Measurements from ENCODE around the gene TANC1. TPM values are rescaled to one million over a fixed set of nuclear protein-coding genes. Genes with fewer than 3 reads are reported as not detected.
A peak's percentile ranks its signal among the peaks of the same experiment; 100 is the strongest.
"Not testable (repeated sequence)": the region's sequence is repeated elsewhere in the genome, so short reads cannot be mapped to it uniquely, and the experiment has no call there.

Gene TANC1
- polyA plus RNA-seq, 1 donor from 2014 or later, result 0.37 TPM

DNA sequence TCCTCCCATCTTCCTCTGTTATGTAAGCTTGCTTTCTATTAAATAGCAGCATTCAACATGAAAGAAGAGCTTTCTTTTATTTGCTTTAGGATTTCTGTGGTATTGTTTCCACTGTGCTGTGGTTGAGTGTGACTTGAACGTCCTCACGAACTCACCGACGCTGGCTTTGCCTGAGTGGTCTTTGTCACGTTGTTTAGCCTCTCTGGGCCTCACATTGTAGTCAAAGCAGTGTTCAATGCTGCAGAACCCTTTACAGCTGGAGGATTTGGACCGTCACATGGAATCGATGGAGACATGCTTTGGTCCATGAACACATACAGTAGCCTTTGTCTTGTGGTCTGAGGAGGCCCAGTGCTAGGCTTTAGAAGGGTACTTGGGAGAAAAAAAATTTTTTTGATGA, 66.3 kb downstream of the TANC1 start:
- Histone ChIP-seq H3K4me2 (ENCODE audit: low read length) (no peak overlapping the region), H3K27ac (ENCODE audit: low read length) (no peak overlapping the region), H3F3A (ENCODE audit: insufficient read depth, low read length, poor library complexity, severe bottlenecking) (no peaks in the 10 kb centered on the region), H3K27me3 (ENCODE audit: insufficient read depth, low read depth, low read length) (no peaks in the 10 kb centered on the region), H3K79me2 (replicated peaks; ENCODE audit: insufficient read depth, low read length) (no peaks in the 10 kb centered on the region), H3K36me3 (ENCODE audit: insufficient read depth, low read length) (no peaks in the 10 kb centered on the region), H3K9me3 (ENCODE audit: low read length) (no peaks in the 10 kb centered on the region), H3K4me3 (ENCODE audit: low read length) (no peak overlapping the region), H2AFZ (ENCODE audit: low read depth, low read length) (no peak overlapping the region), H3K9me2 (ENCODE audit: insufficient read depth, low read length) (no peaks in the 10 kb centered on the region), H4K20me1 (ENCODE audit: insufficient read depth) (no peaks in the 10 kb centered on the region), H3K9ac (ENCODE audit: low read length) (no peak overlapping the region)
- TF ChIP-seq EP300 (conservative IDR thresholded peaks at IDR 0.05; ENCODE audit: poor library complexity, severe bottlenecking) (no peak), TAF1 (IDR thresholded peaks at IDR 0.05; ENCODE audit: low read depth) (no peak), RAD21 (conservative IDR thresholded peaks at IDR 0.05) (no peak), REST (IDR thresholded peaks at IDR 0.05; ENCODE audit: borderline replicate concordance) (no peak), SMC3 (conservative IDR thresholded peaks at IDR 0.05; ENCODE audit: poor library complexity) (no peak), EZH2 (IDR thresholded peaks at IDR 0.05; ENCODE audit: borderline replicate concordance, insufficient read depth, low read length, poor library complexity, severe bottlenecking) (no peak), POLR2AphosphoS5 (IDR thresholded peaks at IDR 0.05) (no peak), MXI1 (conservative IDR thresholded peaks at IDR 0.05; ENCODE audit: poor library complexity, severe bottlenecking) (no peak), CTCF (IDR thresholded peaks at IDR 0.05; ENCODE audit: poor library complexity, severe bottlenecking) (no peak)

DNA sequence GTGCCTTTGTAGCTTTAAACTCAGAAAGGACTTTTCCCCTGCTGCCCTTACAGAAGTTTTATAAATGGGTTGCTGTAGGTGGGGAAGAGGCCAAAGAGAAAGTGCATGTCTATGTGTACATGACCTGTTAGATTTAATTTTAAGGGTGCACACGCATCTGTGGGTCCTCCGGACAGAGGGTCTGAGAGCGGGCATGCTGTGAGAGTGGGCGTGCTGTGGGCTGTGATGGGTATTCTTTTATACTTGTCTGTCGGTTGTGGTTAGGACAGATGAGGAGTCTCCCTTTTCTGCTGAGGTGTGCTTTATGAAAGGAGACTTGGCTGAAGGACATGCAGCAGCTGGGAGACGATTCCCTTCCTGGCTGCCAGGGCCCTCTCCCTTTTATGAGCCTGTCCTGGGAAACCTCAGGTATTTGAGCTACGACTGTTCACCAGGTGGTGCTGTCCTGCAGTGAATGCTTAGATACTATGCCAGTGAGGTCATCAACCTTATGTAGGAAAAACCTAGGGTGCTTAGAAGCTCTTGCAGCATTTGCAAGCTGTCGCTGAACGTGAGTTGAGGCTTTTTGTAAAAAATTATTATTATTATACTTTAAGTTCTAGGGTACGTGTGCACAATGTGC, 67.5 kb downstream of the TANC1 start:
- H3K36me3 ChIP-seq (ENCODE audit: insufficient read depth, low read length), result no peaks in the 10 kb centered on the region
- H3K79me2 ChIP-seq (replicated peaks; ENCODE audit: insufficient read depth, low read length), result no peaks in the 10 kb centered on the region
- no peaks in the 10 kb centered on the region for H3F3A ChIP-seq (ENCODE audit: insufficient read depth, low read length, poor library complexity, severe bottlenecking)
- H4K20me1 ChIP-seq (ENCODE audit: insufficient read depth), result no peaks in the 10 kb centered on the region
- H3K27ac ChIP-seq (ENCODE audit: low read length), result no peak overlapping the region
- TF ChIP-seq POLR2AphosphoS5 (IDR thresholded peaks at IDR 0.05) (no peak), RAD21 (conservative IDR thresholded peaks at IDR 0.05) (peak; percentile 38), MXI1 (conservative IDR thresholded peaks at IDR 0.05; ENCODE audit: poor library complexity, severe bottlenecking) (no peak), REST (IDR thresholded peaks at IDR 0.05; ENCODE audit: borderline replicate concordance) (no peak), SMC3 (conservative IDR thresholded peaks at IDR 0.05; ENCODE audit: poor library complexity) (peak; percentile 44), CTCF (IDR thresholded peaks at IDR 0.05; ENCODE audit: poor library complexity, severe bottlenecking) (peak; percentile 27), EZH2 (IDR thresholded peaks at IDR 0.05; ENCODE audit: borderline replicate concordance, insufficient read depth, low read length, poor library complexity, severe bottlenecking) (no peak)
- no peak overlapping the region for H2AFZ ChIP-seq (ENCODE audit: low read depth, low read length)
- H3K4me2 ChIP-seq (ENCODE audit: low read length), result no peak overlapping the region
- no peaks in the 10 kb centered on the region for H3K9me2 ChIP-seq (ENCODE audit: insufficient read depth, low read length)
- H3K27me3 ChIP-seq (ENCODE audit: insufficient read depth, low read depth, low read length), result no peaks in the 10 kb centered on the region
- no peaks in the 10 kb centered on the region for H3K9me3 ChIP-seq (ENCODE audit: low read length)
- H3K9ac ChIP-seq (ENCODE audit: low read length), result no peak overlapping the region
- H3K4me3 ChIP-seq (ENCODE audit: low read length), result no peak overlapping the region

DNA sequence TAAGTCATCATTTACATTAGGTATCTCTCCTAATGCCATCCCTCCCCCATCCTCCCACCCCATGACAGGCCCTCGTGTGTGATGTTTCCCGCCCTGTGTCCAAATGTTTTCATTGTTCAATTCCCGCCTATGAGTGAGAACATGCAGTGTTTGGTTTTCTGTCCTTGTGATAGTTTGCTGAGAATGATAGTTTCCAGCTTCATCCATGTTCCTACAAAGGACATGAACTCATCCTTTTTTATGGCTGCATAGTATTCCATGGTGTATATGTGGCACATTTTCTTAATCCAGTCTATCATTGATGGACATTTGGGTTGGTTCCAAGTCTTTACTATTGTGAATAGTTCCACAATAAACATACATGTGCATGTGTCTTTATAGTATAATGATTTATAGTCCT, 68.0 kb downstream of the TANC1 start:
- not testable (repeated sequence) for H3K9me2 ChIP-seq (ENCODE audit: insufficient read depth, low read length); H3K4me2 ChIP-seq (ENCODE audit: low read length); H3K9ac ChIP-seq (ENCODE audit: low read length); H3K4me3 ChIP-seq (ENCODE audit: low read length); H2AFZ ChIP-seq (ENCODE audit: low read depth, low read length); H3K27me3 ChIP-seq (ENCODE audit: insufficient read depth, low read depth, low read length); H4K20me1 ChIP-seq (ENCODE audit: insufficient read depth); H3F3A ChIP-seq (ENCODE audit: insufficient read depth, low read length, poor library complexity, severe bottlenecking); H3K27ac ChIP-seq (ENCODE audit: low read length); H3K9me3 ChIP-seq (ENCODE audit: low read length); H3K36me3 ChIP-seq (ENCODE audit: insufficient read depth, low read length); H3K79me2 ChIP-seq (replicated peaks; ENCODE audit: insufficient read depth, low read length)

Data from neural cell (in vitro differentiated cells).